Non-pigmented ciliary epithelial cell (primary cell): ENCODE data around the gene LRP6.
"Not testable (repeated sequence)": the region's sequence is repeated elsewhere in the genome, so short reads cannot be mapped to it uniquely, and the experiment has no call there.

Source experiments
- DNase-seq: peaks from one replicate; pipeline ENCODE4 v3.0.0-alpha.2; 2010; ENCODE audit warnings: low read depth

LRP6 gene

GRCh38 chr12:12116677-12117076, 150.2 kb downstream of the LRP6 start:
- no peak for DNase-seq

DNA sequence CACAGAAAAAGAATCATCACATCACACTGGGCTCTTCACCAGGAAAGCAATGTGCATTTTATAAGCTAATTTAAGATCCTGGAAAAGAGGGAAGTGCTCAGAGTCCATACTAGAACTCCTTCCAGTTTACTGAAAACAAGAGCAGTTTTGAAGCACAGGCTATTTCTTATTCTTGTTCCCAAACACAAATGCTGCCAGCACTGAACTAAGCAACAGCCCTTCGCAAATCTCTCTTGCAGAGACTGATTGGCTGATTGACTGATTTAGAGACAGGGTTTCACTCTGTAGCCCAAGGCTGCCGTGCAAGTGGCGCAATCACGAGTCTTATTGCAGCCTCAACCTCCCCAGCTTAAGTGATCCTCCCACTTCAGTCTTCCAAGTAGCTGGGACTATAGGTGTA, 151.3 kb downstream of the LRP6 start:
- DNase-seq, result no peak

DNA sequence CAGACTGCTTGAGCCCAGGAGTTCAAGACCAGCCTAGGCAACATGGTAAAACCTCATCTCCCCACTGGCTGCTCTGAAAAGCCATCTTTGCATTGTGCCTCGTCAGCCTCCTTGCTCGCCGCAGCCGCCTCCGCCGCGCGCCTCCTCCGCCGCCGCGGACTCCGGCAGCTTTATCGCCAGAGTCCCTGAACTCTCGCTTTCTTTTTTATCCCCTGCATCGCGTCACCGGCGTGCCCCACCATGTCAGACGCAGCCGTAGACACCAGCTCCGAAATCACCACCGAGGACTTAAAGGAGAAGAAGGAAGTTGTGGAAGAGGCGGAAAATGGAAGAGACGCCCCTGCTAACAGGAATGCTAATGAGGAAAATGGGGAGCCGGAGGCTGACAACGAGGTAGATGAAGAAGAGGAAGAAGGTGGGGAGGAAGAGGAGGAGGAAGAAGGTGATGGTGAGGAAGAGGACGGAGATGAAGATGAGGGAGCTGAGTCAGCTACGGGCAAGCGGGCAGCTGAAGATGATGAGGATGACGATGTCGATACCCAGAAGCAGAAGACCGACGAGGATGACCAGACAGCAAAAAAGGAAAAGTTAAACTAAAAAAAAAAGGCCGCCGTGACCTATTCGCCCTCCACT, 155.8 kb downstream of the LRP6 start:
- not testable (repeated sequence) for DNase-seq

GRCh38 chr12:12108441-12109058, 158.3 kb downstream of the LRP6 start:
- no peak for DNase-seq

DNA sequence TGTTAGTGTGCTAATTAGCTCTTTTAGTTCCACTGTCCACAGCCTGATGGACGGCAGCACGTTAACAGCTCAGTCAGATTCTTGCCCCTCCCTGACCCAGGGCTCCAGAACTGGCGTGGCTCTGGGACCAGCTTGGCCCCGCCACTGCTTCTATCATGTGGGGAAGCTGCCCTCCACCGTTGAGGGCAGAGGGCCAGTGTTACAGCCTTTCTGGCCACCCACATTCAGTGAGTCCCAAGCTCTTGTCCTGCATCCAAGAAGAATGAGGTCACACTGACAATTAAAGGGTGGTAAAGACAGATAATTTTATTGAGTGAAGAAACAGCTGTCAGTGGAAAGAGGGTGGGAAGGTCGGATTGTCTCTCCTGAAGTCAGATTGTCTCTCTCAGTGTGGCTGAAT, 159.2 kb downstream of the LRP6 start:
- DNase-seq, result no peak

GRCh38 chr12:12099102-12099501, 167.7 kb downstream of the LRP6 start:
- no peak for DNase-seq

DNA sequence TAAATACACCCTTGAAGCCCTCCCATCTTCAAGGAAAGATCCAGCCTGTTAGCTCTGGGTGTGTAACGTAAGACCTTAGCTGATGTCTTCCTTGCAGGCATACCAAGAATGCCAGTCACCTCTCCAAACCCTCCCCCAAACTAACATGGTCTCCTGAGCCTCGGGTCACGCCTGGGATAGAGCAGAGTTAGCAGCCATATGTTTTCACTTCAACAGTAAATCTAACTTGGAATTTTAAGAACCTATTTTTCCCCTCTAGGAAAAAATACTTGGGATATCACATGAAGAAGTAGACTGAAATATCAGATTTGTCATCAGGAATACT, 168.2 kb downstream of the LRP6 start:
- DNase-seq, result no peak

DNA sequence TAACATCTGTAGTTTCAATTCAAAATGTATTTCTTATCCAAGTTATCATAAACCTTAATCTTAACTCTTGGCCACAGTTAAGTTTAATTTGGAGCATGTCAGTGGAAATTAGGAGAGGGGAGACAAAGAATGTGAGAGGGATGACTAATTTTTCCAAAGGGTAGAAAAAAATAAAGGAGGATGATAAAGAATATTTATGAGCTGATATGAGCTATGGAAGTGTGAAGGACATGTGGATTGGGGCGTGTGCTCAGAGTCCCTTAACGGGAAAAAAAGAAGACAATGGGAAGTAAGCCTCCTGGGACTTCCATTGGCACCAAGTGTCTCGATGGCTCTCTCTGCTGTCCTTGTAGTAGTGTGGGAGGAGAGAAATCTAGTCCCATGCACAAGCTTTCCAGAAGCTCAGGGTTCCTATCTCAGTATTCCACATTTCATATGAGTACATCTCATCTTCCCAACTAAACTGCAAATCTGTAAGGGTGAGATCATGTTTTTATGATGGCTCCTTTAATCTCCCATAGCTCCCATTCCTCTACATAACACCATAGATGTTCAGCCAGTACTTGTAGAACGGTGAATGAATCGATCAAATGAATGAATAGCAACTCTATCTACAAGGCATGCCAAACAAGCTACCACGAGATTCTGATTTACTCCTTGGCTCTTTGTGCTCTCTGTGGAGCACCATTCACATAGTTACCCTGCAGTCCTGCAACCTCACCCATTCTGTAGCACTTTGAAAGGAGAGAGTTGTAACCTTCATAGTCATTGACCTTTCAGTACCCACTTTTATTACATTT, 168.8 kb downstream of the LRP6 start:
- no peak for DNase-seq

GRCh38 chr12:12095021-12095420, 171.8 kb downstream of the LRP6 start:
- DNase-seq, result no peak

GRCh38 chr12:12094481-12094880, 172.4 kb downstream of the LRP6 start:
- DNase-seq, result no peak

DNA sequence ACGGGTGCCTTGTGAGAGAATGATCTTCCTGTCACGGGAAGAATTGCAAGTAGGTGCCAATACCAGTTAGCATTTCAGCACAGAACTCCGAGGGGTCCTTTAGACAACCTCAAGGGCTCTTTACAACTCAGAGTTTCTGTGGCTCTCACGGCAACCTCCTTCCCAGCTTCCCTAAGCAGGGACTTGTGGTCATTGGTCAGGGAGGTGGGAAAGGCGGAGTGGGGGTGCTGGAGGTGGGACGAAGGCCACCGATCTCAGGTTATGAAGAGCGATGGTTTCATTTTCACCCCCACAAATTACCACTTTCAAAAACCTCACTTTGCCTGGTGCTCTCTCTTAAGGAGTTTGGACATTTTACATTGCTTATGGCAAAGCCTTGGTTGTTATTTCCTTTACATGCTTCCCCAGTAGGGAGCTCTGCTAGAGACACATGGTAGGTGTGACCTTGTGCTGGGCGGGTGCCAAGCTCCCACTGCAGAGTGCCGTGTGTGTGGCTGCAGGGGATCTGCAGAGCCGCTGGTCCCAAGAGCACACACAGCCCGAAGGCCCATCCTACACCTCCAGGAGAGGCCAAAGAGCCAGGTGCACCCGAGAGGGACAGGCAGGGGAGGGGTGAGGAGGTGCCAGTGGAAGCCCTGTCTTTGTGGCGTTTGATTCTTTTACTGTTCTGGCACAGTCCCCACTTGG, 174.7 kb downstream of the LRP6 start:
- no peak for DNase-seq

GRCh38 chr12:12091071-12091470, 175.8 kb downstream of the LRP6 start:
- DNase-seq, result no peak

DNA sequence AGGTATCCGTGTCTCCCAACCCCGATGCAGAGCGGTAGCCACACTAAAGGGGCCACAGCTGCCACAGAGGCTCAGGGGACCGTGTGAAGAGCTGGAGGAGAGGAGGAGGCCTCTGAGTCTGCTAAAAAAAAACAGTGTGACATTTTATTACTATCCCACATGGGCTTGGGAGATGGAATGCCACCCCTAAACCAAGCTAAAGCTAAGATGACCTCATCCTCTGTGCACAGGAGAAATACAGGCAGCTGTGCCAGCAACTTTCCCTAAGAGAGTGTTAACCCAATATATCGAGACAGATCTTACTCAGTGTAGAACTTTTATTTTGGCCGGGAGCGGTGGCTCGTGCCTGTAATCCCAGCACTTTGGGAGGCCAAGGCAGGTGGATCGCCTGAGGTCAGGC, 178.1 kb downstream of the LRP6 start:
- DNase-seq, result no peak

- no peak for DNase-seq
Measured at GRCh38 chr12:12088147-12088546, 178.7 kb downstream of the LRP6 start.

DNA sequence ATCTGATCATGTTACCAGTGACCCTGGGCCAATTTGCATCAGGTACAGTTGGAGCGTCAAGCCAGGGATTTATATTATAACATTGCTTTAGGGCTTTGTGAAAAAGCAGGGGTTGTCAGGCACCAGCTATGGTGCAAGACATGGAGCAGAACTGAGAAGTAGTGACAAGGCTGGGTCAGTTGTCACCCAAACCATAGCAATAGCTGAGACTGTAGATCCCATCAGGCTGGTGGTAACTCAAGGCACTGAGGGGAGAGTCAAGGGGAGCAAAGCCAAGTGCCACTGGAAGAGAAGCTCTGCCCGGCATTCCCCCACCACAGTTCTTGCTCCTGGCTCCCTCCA, 179.2 kb downstream of the LRP6 start:
- no peak for DNase-seq

DNA sequence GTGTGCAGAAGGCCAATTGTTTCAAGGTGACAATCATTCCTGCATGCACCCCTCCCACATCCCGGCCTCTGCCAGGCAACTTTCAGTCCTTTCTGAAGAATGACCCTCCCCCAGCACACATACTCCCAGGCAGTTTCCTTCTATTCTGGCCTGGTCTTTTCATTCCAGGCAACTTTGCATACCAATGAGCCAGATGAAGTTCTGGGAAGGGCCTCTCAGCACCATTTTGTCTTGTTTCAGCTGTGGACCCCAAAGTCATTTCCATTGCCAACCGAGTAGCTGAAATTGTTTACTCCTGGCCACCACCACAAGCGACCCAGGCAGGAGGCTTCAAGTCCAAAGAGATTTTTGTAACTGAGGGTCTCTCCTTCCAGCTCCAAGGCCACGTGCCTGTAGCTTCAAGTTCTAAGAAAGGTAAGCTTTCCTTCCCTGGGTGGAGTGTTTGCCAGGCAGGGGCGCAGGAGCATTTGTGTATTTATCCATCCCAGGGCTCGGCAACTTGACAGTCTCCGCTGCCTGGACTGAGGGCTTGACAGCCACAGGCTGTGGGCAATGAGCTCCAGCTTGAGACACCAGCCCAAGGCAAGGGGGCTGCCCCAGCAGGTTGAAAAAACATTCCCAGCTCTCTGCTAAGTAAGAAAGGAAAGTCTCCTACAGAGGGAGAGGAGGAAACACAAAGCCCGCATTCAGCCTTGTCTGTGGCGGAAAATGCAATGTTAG, 179.7 kb downstream of the LRP6 start:
- DNase-seq, result no peak

GRCh38 chr12:12086362-12086761, 180.5 kb downstream of the LRP6 start:
- no peak for DNase-seq

GRCh38 chr12:12083688-12084087, 183.2 kb downstream of the LRP6 start:
- DNase-seq, result no peak

- no peak for DNase-seq
Measured at GRCh38 chr12:12081836-12082497, 184.9 kb downstream of the LRP6 start.

DNA sequence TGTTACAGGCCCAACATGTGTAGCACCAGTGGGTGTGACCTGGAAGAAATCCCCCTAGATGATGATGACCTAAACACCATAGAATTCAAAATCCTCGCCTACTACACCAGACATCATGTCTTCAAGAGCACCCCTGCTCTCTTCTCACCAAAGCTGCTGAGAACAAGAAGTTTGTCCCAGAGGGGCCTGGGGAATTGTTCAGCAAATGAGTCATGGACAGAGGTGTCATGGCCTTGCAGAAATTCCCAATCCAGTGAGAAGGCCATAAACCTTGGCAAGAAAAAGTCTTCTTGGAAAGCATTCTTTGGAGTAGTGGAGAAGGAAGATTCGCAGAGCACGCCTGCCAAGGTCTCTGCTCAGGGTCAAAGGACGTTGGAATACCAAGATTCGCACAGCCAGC, 187.6 kb downstream of the LRP6 start:
- DNase-seq, result no peak

DNA sequence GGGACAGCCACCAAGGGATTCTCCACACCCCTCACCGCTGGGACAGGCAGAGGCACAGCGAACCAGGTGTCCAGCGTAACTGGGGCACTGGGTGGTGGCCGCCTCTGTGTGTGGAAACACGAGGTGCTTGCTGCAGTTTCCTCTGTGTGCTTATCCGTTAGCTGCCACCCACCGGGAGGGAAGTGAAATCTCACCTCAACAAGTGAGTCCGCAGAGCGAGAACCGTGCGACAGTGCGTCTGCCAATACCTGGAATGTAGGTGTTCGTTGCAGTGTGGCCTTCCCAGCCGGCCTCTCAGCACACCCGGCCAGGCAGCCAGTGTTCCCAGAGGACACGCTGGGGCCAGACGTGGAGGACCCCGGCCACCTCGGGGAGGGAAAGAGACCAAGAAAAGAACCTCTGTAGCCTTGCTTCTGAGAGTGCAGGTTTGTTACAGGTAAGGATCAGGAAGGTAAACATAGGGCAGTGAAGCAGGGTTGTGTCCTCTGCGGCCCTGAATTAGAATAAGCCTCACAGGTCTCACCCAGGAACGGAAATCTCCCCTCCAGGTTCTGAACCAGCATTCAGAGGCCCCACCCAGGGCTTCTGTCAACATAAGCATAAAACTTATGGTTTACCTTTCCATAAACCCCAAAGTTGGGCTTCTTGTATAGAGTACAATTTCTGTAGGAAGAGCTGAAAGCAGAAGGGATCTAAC, 194.6 kb downstream of the LRP6 start:
- DNase-seq, result no peak
